Glutamatergic neuron (in vitro differentiated cells): ENCODE data around the gene LCE4A. TPM values are rescaled to one million over a fixed set of nuclear protein-coding genes. Genes with fewer than 3 reads are reported as not detected.
A peak's percentile ranks its signal among the peaks of the same experiment; 100 is the strongest.
"Not testable (repeated sequence)": the region's sequence is repeated elsewhere in the genome, so short reads cannot be mapped to it uniquely, and the experiment has no call there.

Experiments
- DNase-seq: peaks from one replicate; pipeline ENCODE4 v3.0.0; 2022
- H3K27ac Mint-ChIP-seq: one replicate; pipeline ENCODE4 v1.8.0; 2020; ENCODE audit warnings: mild to moderate bottlenecking, mixed read lengths, inconsistent platforms; ENCODE audit not compliant: unreplicated experiment
- H3K27me3 Mint-ChIP-seq: one replicate; pipeline ENCODE4 v1.8.0; 2020; ENCODE audit warnings: mild to moderate bottlenecking, moderate library complexity, mixed read lengths, inconsistent platforms; ENCODE audit not compliant: unreplicated experiment
- H3K36me3 Mint-ChIP-seq: one replicate; pipeline ENCODE4 v1.8.0; 2020; ENCODE audit warnings: mild to moderate bottlenecking, mixed read lengths, inconsistent platforms; ENCODE audit not compliant: unreplicated experiment
- H3K4me1 Mint-ChIP-seq: one replicate; pipeline ENCODE4 v1.8.0; 2020; ENCODE audit warnings: mild to moderate bottlenecking, low read depth, mixed read lengths, inconsistent platforms; ENCODE audit not compliant: unreplicated experiment
- H3K4me3 Mint-ChIP-seq: one replicate; pipeline ENCODE4 v1.8.0; 2020; ENCODE audit warnings: mild to moderate bottlenecking, mixed read lengths, inconsistent platforms; ENCODE audit not compliant: unreplicated experiment
- H3K9me3 Mint-ChIP-seq: one replicate; pipeline ENCODE4 v1.8.0; 2020; ENCODE audit warnings: mild to moderate bottlenecking, moderate library complexity, mixed read lengths, inconsistent platforms; ENCODE audit not compliant: unreplicated experiment
- total RNA-seq: library from RNA; stranded (reverse); fragmentation: NEBNext Ultra II Directional; extraction: Animal tissue kit (Norgen Biotek cat#: 25700); gene quantifications from one replicate; pipeline ENCODE4 v1.2.1, GENCODE V29; 2021; ENCODE audit not compliant: unreplicated experiment
- TF ChIP-seq, protein P1 (sequence below): fragments of 200-600 bp; sonication (generic); IDR thresholded peaks from one replicate; pipeline ENCODE4 v1.5.0; 2021; ENCODE audit not compliant: partially characterized antibody, unreplicated experiment

The LCE4A gene
- total RNA-seq, 1 donor from 2014 or later: not detected

GRCh38 chr1:152673016-152673415 is 34.9 kb upstream of the LCE4A start:
- no peaks in the 10 kb centered on the region for H3K36me3 Mint-ChIP-seq
- no peaks in the 10 kb centered on the region for H3K4me1 Mint-ChIP-seq
- DNase-seq: no peak
- no peak overlapping the region for H3K27ac Mint-ChIP-seq
- TF ChIP-seq, protein P1, sequence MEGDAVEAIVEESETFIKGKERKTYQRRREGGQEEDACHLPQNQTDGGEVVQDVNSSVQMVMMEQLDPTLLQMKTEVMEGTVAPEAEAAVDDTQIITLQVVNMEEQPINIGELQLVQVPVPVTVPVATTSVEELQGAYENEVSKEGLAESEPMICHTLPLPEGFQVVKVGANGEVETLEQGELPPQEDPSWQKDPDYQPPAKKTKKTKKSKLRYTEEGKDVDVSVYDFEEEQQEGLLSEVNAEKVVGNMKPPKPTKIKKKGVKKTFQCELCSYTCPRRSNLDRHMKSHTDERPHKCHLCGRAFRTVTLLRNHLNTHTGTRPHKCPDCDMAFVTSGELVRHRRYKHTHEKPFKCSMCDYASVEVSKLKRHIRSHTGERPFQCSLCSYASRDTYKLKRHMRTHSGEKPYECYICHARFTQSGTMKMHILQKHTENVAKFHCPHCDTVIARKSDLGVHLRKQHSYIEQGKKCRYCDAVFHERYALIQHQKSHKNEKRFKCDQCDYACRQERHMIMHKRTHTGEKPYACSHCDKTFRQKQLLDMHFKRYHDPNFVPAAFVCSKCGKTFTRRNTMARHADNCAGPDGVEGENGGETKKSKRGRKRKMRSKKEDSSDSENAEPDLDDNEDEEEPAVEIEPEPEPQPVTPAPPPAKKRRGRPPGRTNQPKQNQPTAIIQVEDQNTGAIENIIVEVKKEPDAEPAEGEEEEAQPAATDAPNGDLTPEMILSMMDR: no peak
- H3K9me3 Mint-ChIP-seq: no peaks in the 10 kb centered on the region
- peaks cover 2% of the 10 kb centered on the region for H3K27me3 Mint-ChIP-seq
- H3K4me3 Mint-ChIP-seq: no peak overlapping the region

DNA sequence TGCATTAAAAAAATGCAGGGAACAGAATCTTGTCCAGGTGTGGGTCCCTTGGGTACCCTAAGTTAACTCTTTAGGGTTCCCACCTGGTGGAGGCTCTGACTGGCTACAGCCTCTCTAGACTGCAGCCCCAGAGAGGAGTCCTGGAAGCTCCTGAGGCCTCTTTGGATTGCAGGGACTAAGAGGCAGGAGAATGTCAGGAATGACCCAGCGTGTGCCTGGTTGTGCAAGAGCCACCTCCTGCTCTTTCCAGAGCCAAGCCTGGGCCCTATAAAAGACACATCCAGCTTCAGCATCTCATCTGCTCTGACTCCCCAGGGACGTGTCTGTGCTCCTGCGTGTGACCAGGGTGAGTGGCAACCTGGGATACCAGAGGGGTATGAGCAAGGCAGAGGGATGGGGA is 33.0 kb upstream of the LCE4A start, which contains the start of gene LCE2C:
Gene LCE2C (plus strand): TSS at position 297 of the 400 bp plus-strand sequence. CDS start 737 bp downstream, outside the sequence.
- not testable (repeated sequence) for H3K27ac Mint-ChIP-seq, H3K4me3 Mint-ChIP-seq, H3K27me3 Mint-ChIP-seq, DNase-seq, H3K4me1 Mint-ChIP-seq, H3K9me3 Mint-ChIP-seq, H3K36me3 Mint-ChIP-seq

DNA sequence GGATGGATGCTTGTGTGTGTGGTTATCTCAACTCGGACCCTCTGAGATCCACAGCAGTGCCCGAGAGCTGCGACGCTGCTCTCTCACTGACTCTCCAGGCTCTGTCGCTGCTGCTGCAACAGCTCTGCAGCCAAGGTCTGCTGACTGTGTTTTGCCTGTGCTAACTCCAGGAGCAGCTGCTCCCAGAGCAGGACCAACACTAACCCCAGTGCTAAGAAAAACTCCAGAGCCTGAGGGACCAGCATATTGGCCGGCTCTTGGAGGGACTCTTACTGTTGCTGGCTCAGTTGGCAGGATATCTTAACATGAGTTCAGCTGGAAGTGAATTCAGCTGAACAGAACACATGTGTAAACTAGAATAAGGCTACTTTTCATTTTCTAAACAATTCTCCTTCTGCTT is 28.5 kb upstream of the LCE4A start:
- Mint-ChIP-seq H3K36me3 (no peaks in the 10 kb centered on the region), H3K27ac (no peak overlapping the region), H3K27me3 (peaks cover 2% of the 10 kb centered on the region), H3K4me3 (no peak overlapping the region), H3K9me3 (no peaks in the 10 kb centered on the region), H3K4me1 (no peaks in the 10 kb centered on the region)
- TF ChIP-seq, protein P1: no peak
- DNase-seq: peak; percentile 22

GRCh38 chr1:152681616-152682015 is 26.3 kb upstream of the LCE4A start:
- peaks cover 2% of the 10 kb centered on the region for H3K9me3 Mint-ChIP-seq
- H3K27me3 Mint-ChIP-seq: no peaks in the 10 kb centered on the region
- no peaks in the 10 kb centered on the region for H3K4me1 Mint-ChIP-seq
- no peak for DNase-seq
- no peak overlapping the region for H3K4me3 Mint-ChIP-seq
- TF ChIP-seq, protein P1: no peak
- no peaks in the 10 kb centered on the region for H3K36me3 Mint-ChIP-seq
- H3K27ac Mint-ChIP-seq: no peak overlapping the region

- Mint-ChIP-seq H3K27me3 (peaks cover 3% of the 10 kb centered on the region), H3K4me1 (no peaks in the 10 kb centered on the region), H3K4me3 (no peak overlapping the region), H3K27ac (no peak overlapping the region), H3K36me3 (no peaks in the 10 kb centered on the region), H3K9me3 (peaks cover 3% of the 10 kb centered on the region)
- TF ChIP-seq, protein P1: no peak
- no peak for DNase-seq
These were observed 24.1 kb upstream of the LCE4A start for GRCh38 chr1:152683846-152684245.

- not testable (repeated sequence) for DNase-seq, H3K4me3 Mint-ChIP-seq, H3K27ac Mint-ChIP-seq, H3K36me3 Mint-ChIP-seq, H3K27me3 Mint-ChIP-seq, H3K4me1 Mint-ChIP-seq, H3K9me3 Mint-ChIP-seq
These were observed 22.1 kb upstream of the LCE4A start, which contains the start of gene LCE2B for GRCh38 chr1:152685823-152686222. LCE2B (plus strand) TSS chr1:152686123; CDS start chr1:152686844, 721 bp downstream.
